GM12878 (cell line): ENCODE measurements around the gene ITM2A.

Source experiments
- GABPA ChIP-seq: IDR thresholded peaks from 2 replicates; pipeline ENCODE4 v1.6.1; 2014; ENCODE audit warnings: antibody characterized with exemption, low read depth, mild to moderate bottlenecking, inconsistent platforms
- MYB ChIP-seq: fragments of 150-350 bp; IDR thresholded peaks from 2 replicates; pipeline ENCODE4 v1.6.1; 2014; ENCODE audit warnings: mild to moderate bottlenecking, low read depth, low read length, borderline replicate concordance
- POLR2A ChIP-seq: IDR thresholded peaks from 2 replicates; pipeline ENCODE4 v1.6.1; 2011; ENCODE audit warnings: low read depth, mild to moderate bottlenecking, low read length
- RAD51 ChIP-seq: fragments of 450-650 bp; IDR thresholded peaks from 2 replicates; pipeline ENCODE4 v1.6.1; 2016; ENCODE audit warnings: moderate library complexity, mild to moderate bottlenecking, inconsistent platforms
- SMC3 ChIP-seq: IDR thresholded peaks from 2 replicates; pipeline ENCODE4 v1.6.1; 2011; ENCODE audit warnings: low read length, improper control_type of control experiment, borderline replicate concordance
- SP1 ChIP-seq: IDR thresholded peaks from one replicate; pipeline ENCODE4 v1.6.1; 2011; ENCODE audit warnings: low read depth, low read length
- STAT1 ChIP-seq: fragments of 450-650 bp; conservative IDR thresholded peaks from 2 replicates; pipeline ENCODE4 v1.6.1; 2014; ENCODE audit warnings: antibody characterized with exemption, mild to moderate bottlenecking
- TF ChIP-seq, protein P1 (sequence below), 3 experiments: IDR thresholded peaks in 2 of 3; conservative IDR thresholded peaks in 1 of 3; 2 replicates each; pipeline ENCODE4 v1.5.1; 2011; ENCODE audit warnings: low read depth in 3 of 3, low read length in 3 of 3, mild to moderate bottlenecking in 3 of 3, control low read depth in 2 of 3, moderate library complexity in 2 of 3, inconsistent platforms in 1 of 3, mixed read lengths in 1 of 3; ENCODE audit not compliant: control insufficient read depth in 2 of 3, insufficient read depth in 1 of 3; ENCODE audit errors: extremely low read depth in 1 of 3
- TF ChIP-seq, protein P2 (sequence below): IDR thresholded peaks from 2 replicates; pipeline ENCODE4 v1.6.1; 2012; ENCODE audit warnings: improper control_type of control experiment, low read depth, low read length; ENCODE audit not compliant: insufficient replicate concordance

GRCh38 chrX:79375340-79375739 is 8.2 kb upstream of the ITM2A start:
- TF ChIP-seq, protein P1, sequence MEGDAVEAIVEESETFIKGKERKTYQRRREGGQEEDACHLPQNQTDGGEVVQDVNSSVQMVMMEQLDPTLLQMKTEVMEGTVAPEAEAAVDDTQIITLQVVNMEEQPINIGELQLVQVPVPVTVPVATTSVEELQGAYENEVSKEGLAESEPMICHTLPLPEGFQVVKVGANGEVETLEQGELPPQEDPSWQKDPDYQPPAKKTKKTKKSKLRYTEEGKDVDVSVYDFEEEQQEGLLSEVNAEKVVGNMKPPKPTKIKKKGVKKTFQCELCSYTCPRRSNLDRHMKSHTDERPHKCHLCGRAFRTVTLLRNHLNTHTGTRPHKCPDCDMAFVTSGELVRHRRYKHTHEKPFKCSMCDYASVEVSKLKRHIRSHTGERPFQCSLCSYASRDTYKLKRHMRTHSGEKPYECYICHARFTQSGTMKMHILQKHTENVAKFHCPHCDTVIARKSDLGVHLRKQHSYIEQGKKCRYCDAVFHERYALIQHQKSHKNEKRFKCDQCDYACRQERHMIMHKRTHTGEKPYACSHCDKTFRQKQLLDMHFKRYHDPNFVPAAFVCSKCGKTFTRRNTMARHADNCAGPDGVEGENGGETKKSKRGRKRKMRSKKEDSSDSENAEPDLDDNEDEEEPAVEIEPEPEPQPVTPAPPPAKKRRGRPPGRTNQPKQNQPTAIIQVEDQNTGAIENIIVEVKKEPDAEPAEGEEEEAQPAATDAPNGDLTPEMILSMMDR (IDR thresholded peaks at IDR 0.05 in 2 of 3, conservative IDR thresholded peaks at IDR 0.05 in 1 of 3; ENCODE audit: control insufficient read depth in 2 of 3, extremely low read depth in 1 of 3, insufficient read depth in 1 of 3, low read depth in 3 of 3, low read length in 3 of 3): no peak
- TF ChIP-seq, protein P2, sequence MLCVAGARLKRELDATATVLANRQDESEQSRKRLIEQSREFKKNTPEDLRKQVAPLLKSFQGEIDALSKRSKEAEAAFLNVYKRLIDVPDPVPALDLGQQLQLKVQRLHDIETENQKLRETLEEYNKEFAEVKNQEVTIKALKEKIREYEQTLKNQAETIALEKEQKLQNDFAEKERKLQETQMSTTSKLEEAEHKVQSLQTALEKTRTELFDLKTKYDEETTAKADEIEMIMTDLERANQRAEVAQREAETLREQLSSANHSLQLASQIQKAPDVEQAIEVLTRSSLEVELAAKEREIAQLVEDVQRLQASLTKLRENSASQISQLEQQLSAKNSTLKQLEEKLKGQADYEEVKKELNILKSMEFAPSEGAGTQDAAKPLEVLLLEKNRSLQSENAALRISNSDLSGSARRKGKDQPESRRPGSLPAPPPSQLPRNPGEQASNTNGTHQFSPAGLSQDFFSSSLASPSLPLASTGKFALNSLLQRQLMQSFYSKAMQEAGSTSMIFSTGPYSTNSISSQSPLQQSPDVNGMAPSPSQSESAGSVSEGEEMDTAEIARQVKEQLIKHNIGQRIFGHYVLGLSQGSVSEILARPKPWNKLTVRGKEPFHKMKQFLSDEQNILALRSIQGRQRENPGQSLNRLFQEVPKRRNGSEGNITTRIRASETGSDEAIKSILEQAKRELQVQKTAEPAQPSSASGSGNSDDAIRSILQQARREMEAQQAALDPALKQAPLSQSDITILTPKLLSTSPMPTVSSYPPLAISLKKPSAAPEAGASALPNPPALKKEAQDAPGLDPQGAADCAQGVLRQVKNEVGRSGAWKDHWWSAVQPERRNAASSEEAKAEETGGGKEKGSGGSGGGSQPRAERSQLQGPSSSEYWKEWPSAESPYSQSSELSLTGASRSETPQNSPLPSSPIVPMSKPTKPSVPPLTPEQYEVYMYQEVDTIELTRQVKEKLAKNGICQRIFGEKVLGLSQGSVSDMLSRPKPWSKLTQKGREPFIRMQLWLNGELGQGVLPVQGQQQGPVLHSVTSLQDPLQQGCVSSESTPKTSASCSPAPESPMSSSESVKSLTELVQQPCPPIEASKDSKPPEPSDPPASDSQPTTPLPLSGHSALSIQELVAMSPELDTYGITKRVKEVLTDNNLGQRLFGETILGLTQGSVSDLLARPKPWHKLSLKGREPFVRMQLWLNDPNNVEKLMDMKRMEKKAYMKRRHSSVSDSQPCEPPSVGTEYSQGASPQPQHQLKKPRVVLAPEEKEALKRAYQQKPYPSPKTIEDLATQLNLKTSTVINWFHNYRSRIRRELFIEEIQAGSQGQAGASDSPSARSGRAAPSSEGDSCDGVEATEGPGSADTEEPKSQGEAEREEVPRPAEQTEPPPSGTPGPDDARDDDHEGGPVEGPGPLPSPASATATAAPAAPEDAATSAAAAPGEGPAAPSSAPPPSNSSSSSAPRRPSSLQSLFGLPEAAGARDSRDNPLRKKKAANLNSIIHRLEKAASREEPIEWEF: no peak
- TF ChIP-seq RAD51 (no peak), SMC3 (no peak), STAT1 (no peak), MYB (no peak), GABPA (no peak), POLR2A (no peak), SP1 (no peak)
